Pons (tissue), 1 donor: ENCODE data around the gene IFNL3.
"Not testable (repeated sequence)": the region's sequence is repeated elsewhere in the genome, so short reads cannot be mapped to it uniquely, and the experiment has no call there.

Experiments used
- DNase-seq: peaks from one replicate; pipeline ENCODE4 v3.0.0-alpha.2; 2016; ENCODE audit warnings: low spot score

Gene IFNL3

DNA sequence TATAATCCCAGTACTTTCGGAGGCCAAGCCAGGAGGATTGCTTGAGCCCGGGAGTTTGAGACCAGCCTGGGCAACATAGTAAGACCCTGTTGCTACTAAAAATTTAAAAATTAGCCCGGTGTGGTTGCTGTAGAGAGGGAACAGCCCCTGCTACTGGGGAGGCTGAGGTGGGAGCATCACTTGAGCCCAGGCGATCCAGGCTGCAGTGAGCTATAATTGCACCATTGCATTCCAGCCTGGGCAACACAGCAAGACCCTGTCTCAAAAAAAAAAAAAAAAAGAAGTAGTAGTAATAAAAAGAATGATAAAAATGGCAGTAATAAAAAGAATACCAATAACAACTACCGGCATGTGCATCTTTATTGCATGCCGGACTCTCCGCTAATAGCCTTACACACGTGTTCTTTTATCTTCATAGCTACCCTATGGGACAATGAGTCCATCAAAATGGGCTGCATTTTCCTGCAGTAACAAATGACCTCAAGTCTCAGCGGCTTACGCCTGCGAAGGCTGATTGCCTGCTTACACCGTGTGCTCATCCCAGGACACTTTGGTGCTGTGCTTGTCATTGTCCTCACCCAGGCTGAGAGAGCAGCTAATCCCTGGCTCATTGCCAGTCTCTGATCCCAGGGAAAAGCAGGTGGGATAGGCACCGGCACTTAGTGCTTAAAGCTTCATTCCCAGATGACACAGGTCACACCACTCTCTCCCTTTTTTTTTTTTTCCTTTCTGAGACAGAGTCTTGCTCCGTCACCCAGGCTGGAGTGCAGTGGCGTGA lies 26.4 kb downstream of the IFNL3 start:
- DNase-seq: no peak

DNA sequence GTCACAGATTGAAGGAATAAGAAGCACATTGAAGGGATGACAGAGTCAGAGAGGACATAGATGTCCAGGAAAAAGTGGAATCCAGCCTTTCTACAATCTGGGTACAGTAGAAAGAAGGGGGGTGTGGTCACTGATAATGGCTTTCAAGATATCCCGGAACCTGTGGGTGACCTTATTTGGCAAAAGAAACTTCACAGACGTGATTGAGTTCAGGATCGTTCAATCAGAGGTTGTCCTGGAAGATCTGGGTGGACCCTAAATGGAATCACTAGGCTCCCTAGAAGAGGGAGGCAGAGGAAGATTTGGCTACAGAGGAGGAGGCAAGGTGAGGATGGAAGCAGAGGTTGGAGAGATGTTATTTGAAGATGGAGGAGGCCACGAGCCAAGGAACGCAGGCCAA lies 27.7 kb downstream of the IFNL3 start:
- DNase-seq: no peak

DNA sequence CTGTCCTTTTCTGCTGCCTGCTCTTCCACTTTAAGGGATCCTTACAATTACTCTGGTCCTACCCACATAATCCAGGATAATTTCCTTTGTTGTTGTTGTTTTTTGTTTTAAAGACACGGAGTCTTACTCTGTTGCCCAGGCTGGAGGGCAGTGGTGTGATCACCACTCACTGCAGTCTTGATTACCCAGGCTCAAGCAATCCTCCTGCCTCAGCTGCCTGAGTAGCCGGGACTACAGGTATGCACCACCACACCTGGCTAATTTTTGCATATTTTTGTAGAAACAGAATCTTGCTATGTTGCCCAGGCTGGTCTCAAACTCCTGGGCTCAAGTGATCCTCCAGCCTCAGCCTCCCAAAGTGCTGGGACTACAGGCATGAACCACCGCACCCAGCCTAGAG lies 29.5 kb downstream of the IFNL3 start:
- DNase-seq: not testable (repeated sequence)

DNA sequence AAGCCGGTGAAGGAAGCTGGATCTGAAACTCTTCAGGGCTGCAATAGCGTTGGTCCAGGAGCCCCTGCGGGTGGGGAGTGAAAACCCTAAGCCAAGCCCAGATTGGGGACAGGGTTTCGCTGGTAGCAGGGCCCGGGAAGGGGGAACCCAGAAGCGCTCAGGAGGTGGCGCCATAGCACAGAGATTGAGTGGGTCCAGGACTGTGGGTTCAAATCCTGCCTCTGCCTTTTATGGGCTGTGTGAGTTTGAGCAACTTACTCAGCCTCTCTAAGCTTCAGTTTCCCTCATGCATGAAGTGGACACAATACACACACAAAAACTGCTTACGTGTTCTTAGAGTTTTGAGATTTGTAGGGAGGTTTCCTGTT lies 32.4 kb downstream of the IFNL3 start:
- no peak for DNase-seq

DNA sequence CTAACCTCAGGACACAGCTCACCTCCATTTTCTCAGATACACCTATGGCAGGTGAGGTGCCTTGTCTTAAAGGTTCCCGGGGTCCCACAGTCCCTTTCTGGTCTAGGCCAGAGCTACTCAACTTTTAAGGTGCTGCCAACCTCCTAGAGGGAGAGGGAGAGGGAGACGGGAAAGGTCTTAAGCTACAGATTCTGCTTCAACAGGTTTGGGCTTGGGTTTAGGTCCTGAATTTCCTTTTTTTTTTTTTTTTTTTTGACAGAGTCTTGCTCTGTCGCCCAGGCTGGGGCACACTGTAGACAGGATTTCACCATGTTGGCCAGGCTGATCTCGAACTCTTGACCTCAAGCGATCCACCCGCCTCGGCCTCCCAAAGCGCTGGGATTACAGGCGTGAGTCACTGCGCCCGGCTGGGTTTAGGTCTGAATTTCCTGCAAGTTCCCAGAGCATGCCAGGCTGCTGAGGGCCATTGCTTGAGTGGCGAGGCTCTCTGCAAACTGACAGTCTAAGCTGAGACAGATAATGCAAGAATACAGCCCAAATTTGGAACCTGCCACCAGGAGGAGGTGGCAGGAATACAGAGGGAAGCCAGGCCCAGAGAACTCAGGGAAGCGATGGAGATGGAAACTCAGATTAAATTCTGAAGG lies 33.0 kb downstream of the IFNL3 start:
- DNase-seq: no peak

DNA sequence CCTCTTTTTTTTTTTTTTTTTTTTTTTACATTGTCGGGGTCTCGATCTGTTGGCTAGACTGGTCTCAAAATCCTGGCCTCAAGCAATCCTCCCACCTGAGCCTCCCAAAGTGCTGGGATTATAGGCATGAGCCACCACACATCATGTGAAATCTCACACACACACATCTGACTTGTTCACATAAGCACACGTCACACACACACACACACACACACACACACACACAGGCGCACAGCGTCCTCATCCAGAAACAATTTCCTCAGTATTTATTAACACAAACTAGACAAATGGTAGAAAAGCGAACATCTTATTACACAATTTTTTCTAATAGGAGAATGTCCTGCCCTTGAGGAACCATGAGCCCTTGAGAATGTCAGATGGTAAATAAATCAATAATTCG lies 35.6 kb downstream of the IFNL3 start:
- DNase-seq: no peak

DNA sequence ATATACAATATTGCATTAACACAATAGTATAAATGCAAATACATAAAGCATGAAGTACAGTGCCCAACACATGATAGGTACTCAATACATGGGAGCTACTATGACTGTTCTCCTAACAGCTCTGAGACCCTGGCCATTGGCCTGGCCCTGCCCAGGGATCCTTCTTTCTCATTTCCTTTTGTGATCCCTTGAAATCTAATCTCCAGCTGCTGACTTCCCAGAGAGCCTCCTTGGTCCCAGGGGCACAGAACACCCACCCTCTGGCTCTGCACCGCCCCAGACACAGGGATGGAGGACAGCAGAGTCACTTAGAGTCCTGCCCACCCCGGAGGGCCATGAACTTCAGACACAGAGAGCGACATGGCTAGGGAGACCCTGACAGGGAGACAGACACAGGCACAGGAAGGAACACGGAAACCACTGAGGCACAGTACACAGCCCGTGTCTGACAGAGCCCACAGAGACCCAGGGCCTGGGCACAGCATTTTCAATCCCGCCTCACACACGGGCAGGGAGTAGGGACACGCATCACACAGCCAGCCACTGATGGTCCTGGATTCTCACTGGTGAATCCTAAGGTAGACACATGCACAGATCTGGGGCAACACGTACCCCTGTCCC lies 36.5 kb downstream of the IFNL3 start:
- DNase-seq: no peak

DNA sequence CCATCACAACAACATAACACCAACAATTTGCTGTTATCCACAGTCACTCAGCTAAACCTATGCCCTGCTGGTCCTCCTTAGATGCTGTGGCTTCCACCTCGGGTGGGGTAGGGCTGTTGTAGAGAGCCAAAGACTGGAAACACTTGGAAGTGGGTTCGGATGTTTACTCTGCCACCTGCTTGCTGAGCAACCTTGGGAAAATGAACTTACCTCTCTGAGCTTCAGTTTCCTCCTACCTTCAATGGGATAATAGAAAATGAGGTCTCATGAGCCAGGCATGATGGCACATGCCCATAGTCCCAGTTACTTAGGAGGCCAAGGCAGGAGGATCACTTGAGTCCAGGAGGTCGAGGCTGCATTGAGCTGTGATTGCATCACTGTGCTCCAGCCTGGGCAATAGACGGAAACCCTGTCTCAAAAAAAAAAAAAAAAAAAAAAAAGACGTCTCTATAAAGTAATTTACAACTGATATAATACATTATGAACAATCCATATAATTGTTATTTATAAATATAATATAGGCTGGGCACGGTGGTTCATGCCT lies 37.4 kb downstream of the IFNL3 start:
- no peak for DNase-seq

DNA sequence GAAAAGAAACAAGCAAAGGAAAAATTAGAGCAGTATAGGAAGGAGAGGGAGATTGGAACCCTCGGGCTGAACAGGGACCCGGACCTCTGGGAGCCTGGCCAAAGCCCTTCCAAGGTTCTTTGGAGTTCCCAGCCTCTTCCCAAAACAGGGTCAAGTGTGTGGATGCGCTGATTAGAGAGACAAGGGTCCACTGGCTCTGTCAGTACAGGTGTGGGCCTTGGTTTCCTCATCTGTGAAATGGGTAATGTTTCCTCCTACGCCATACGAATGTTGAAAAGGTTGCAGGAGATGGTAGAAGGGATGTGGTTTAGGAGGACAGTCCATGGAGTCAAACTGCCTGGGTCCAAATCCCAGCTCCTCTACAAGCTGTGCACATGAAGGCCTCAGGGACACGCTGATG lies 38.7 kb downstream of the IFNL3 start:
- DNase-seq: no peak

DNA sequence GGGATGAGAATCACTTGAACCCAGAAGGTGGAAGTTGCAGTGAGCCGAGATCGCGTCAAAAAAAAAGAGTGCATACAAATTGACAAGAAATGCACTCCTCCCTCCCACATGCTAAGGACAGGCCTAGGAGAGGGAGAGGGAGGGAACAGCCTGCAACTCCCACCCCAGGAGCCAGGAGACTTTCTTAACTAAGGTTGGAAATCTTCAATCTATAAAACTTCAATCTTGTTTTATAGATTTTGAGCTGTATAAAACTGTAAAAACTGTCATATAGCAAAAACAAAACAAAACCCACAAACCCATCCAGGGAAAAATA lies 39.4 kb downstream of the IFNL3 start:
- no peak for DNase-seq

DNA sequence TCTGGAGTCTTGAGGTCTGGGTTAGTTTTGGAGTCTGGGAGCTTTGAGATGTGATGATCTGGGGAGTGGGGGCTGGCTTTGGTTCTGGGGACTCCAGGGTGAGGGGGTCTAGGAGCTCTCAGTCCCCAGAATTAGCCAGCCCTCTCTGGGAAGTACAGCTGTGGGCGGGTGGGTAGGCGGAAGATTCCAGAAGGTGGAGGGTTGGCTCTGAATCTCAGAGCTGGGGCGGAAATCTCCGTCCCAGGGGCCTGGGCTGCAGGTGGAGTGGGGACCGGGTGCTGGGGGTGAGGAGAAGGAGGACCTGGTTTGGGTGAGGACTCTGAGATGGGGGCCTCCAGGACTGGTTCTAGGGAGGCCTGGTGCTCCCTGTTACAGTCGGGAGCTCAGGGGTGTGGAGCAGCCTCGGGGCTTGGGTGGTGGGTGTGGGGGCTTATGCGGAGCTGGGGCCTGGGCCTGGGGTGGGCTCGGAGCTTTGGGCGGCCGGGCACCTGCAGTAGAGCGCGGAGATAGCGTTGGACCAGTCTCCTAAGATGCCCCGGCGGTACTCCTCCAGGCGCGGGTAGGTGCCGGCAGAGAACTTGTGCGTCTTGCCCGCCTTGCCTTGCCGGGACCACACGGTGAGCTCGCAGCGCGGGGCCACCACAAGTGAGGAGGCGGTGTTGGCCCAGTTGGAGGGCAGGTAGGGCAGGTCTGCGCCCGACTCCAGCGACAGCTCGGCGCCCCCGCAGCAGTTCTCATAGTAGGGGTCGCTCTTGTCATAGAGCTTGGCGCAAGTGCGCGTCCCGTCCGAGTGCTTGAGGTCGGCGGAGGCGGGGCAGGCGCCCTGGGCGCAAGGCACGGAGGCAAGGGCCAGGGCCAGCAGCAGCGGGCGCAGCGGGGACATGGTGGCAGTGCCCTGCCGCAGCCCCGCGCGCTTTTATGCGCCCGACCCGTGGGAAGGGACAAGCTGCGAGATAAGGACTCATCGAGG lies 41.1 kb downstream of the IFNL3 start, which contains the start of gene SYCN:
SYCN (minus strand) TSS at position 892 of the 970 bp plus-strand sequence; CDS start at position 883, 9 bp downstream.
- no peak for DNase-seq

DNA sequence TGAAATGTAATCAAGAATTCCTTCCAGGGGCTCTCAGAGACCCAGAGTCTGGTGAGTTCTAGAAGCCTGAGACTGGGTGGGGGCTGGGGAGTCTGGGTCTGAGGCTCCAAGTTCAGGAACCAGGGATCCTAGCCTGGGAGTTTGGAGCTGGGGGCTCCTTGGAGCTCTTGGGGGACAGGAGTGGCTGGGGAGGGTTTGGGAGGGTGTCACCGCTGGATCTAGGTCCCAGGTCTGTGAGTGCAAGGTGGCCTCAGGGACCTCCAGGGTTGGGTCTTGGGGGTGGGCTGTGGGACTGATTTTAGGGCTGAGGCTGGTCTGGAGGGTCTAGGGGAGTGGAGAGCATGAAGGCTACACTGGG lies 41.8 kb downstream of the IFNL3 start:
- no peak for DNase-seq

DNA sequence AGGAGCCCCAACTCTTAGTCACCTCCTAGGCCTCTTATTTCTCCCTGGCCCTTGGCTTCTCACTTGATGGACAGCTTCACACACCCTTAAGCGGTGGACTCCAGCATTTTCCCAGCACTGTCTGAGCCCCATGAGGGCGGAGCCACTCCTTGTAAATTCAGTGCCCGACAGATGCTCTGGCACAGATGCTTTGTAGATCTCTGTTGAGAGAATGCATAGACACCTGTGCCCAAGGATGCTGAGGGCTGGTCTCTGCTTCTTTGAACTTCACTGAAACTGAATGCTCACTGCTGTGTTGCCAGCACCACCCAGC lies 44.0 kb downstream of the IFNL3 start:
- DNase-seq: no peak

DNA sequence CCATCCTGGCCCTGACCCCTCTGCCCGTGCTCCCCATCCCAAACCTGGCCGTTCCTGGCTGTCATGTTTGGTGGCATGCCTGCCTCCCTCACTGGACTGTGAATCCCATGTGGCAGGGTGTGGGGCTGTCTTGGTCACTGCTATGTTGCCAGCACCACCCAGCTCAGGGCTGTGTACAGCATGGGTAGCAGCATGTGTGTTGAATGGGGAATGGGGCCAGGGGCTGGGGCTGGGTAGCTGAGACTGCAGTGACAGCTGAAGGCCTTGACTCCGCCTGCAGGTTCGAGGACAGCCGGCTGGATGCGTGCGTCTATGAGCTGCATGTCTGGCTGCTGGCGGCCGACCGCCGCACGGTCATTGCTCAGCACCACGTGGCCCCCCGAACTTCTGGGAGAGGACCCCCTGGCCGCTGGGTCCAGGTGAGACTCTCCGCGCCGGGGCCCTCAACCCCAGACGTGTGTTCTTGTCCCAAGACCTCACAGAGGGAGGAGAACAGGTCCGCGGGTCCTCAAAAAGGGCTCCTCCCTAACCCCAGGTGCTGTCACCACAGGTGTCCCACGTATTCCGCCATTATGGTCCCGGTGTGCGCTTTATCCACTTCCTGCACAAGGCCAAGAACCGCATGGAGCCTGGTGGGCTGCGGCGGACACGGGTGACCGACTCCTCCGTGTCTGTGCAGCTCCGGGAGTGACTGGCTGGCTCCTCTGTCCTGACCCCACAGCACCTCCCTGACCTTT lies 44.6 kb downstream of the IFNL3 start:
- DNase-seq: no peak

DNA sequence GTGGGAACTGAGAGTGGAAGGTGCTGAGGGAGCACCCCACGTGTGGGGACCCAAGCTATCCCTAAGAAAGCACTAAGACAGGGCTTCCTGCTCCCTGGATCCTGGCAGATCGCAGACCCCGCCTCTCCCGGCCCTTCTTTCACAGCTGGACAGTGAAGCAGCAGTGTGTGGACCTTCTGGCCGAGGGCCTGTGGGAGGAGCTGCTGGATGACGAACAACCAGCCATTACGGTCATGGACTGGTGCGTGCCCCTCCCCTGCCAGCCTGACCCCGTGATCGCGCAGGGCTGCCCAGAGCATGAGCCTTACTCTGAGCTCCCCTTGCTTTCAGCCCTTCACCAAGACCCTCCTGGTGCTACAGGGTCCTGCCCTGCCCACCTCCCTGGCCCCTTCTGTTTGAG lies 45.8 kb downstream of the IFNL3 start:
- DNase-seq: peak; percentile 52

DNA sequence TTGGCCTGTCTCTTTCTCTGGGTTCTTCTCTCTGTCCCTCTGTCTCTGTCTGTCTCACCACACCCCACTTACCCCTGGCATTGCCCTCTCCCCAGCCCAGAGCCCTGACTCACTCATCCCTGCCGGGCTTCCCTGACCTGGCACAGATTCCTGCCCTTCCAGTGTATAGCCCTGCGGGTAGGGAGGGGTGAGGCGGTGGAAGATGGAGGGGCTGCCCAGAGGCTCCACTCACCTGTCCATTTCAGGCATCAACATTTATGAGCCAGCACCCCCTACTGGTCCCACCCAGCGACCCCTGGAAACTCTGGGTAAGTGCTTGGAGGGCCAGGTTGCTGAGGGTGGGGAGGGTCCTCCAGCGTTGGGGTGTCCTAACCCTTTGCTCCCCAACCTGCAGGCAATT lies 47.0 kb downstream of the IFNL3 start:
- DNase-seq: no peak

DNA sequence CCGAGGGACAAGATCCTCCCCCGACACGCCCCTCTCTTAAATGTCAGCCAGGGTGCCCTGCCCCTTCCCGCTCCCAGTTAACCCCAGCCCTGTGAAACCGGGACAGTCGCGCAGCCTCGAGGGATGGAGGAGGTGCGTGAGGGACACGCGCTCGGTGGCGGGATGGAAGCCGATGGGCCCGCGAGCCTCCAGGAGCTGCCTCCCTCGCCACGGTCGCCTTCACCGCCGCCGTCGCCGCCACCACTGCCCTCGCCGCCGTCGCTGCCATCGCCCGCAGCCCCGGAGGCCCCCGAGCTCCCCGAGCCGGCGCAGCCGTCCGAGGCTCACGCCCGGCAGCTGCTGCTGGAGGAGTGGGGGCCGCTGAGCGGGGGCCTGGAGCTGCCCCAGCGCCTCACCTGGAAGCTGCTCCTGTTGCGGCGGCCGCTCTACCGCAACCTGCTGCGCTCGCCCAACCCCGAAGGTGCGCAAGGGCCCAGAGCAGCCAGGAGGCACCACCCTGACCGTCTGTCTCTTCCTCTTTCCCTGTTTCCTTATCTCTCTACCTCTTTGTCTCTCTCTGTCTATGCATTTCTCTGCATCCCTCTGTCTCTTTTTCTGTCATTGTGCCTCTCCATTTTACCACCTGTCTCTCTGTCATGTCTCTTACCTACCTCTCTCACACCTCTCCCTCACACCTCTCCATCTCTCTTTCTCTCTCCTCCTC lies 47.8 kb downstream of the IFNL3 start, which contains the start of gene NCCRP1:
NCCRP1 (plus strand) TSS at position 105 of the 703 bp plus-strand sequence; CDS start at position 124, 19 bp downstream.
- DNase-seq: no peak

DNA sequence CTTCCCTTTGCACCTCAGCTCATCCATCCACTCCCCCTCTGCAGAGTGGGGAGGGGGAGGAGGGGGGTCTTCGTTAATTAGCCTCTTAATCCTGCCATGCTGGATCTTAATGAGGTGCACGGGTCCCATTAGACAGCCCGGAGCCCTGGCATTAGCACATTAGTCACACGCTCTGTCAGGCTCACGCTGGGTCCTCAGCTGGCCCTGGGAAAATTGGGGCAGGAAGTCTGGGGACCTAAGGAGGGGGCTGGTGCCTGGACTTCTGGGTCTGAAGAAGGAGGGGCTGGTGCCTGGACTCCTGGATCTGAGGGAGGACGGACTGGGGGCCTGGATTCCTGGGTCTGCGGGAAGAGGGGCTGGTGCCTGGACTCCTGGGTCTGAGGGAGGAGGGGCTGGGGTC lies 48.5 kb downstream of the IFNL3 start:
- DNase-seq: no peak

DNA sequence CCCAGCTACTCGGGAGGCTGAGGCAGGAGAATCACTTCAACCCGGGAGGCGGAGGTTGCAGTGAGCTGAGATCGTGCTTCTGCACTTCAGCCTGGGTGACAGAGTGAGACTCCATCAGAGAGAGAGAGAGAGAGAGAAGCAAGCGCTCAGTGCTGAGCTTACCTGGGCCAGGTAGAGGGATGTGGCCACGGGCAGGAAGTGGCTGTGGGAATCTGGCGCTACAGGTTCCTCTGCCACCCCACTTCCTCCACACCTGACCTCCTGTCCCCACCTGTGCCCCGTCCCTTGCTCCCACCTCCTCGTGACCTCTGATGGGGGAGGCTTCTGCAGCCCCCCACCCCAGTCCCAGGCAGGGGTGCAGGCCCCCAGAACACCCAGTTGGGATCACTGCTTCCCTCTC lies 49.1 kb downstream of the IFNL3 start:
- DNase-seq: no peak

DNA sequence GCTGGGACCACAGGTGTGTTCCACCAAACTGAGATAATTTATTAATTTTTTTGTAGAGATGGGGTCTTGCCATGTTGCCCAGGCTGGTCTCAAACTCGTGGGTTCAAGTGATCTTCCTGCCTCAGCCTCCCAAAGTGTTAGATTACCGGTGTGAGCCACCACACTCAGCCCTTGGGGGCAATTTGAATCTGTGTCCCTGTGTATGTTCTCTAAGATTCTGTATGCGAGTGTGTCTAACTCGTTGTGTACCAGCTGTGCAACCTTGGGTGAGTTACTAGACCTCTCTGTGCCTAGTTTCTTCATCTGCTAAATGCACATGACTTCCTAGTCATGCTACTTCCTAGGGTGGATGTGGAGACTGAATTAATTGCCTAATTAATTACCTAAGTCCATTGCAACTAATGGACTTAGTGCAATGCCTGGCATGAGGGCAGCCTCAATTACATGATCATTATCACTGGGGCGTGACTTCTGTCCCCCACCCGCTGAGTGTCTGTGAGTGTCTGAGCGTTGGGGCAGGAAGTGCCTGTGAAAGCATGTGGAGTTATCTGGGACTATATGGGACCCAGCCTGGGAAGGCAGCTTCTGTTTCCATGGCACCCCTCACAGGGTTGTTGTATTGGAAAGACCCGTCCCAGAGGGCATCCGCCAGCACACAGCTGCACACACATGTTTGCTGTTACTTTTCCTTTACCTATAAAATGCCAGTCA lies 49.8 kb downstream of the IFNL3 start:
- no peak for DNase-seq
